Endothelial cell of umbilical vein (primary cell): ENCODE results near the gene DIP2A. TPM values are rescaled to one million over a fixed set of nuclear protein-coding genes. Genes with fewer than 3 reads are reported as not detected.

Experiments
- BruUV-seq: library from RNA; stranded (reverse); fragments of 400-500 nt; replicated peaks from 2 replicates; lab custom pipeline; 2021; lab: Mats Ljungman, UMichigan
- CTCF ChIA-PET: fragments of 300-600, 350-600 bp; sonication (Branson Sonifier 250); formaldehyde crosslinking; loops from one replicate; lab custom pipeline; 2021; ENCODE audit warnings: antibody characterized with exemption, inconsistent platforms; lab: Charles Lee
- POLR2A ChIA-PET: fragments of 300-600, 350-600 bp; sonication (Branson Sonifier 250); formaldehyde crosslinking; loops from one replicate; lab custom pipeline; 2021; ENCODE audit warnings: antibody characterized with exemption, inconsistent platforms; lab: Charles Lee
- DNase-seq: peaks from one replicate; pipeline ENCODE4 v3.0.0-alpha.2; 2011; ENCODE audit warnings: low read depth, low spot score
- FAIRE-seq: peaks from 2 replicates; lab custom pipeline; 2011; peaks lifted over from hg19 to GRCh38; lab: Jason Lieb, UNC
- H2AFZ ChIP-seq: 2 replicates; pipeline ENCODE4 v1.6.0; 2012; ENCODE audit warnings: low read depth, low read length, control low read depth, inconsistent platforms
- H3K27ac ChIP-seq: 2 replicates; pipeline ENCODE4 v1.5.1; 2011; ENCODE audit warnings: low read depth, mild to moderate bottlenecking, control low read depth, low read length, moderate library complexity; ENCODE audit not compliant: insufficient read depth
- H3K27me3 ChIP-seq, 2 experiments: 2 replicates each; pipeline versions ENCODE4 v1.6.0 to v1.6.1; 2011; ENCODE audit warnings: low read length in 2 of 2, mixed read lengths in 1 of 2; ENCODE audit not compliant: control insufficient read depth in 2 of 2, insufficient read depth in 2 of 2
- H3K36me3 ChIP-seq, 2 experiments: 2 replicates in 1 of 2; 3 replicates in 1 of 2; pipeline ENCODE4 v1.5.1; 2011; ENCODE audit warnings: low read length in 2 of 2, mild to moderate bottlenecking in 1 of 2, moderate library complexity in 1 of 2; ENCODE audit not compliant: control insufficient read depth in 2 of 2, insufficient read depth in 2 of 2; ENCODE audit errors: extremely low read depth in 1 of 2
- H3K4me1 ChIP-seq: 3 replicates; pipeline ENCODE4 v1.5.1; 2011; ENCODE audit warnings: mild to moderate bottlenecking, low read length; ENCODE audit not compliant: control insufficient read depth, insufficient read depth; ENCODE audit errors: extremely low read depth
- H3K4me2 ChIP-seq: 2 replicates; pipeline ENCODE4 v1.6.1; 2011; ENCODE audit warnings: low read length, control low read depth, mixed read lengths; ENCODE audit not compliant: insufficient read depth
- H3K4me3 ChIP-seq, 3 experiments: fragments of 200-600 bp in 1 of 3; sonication (generic), shearing (Covaris generic) in 1 of 3; replicated peaks in 1 of 3; 2 replicates each; pipeline ENCODE4 v1.5.1; 2011 to 2016; ENCODE audit warnings: control low read depth in 3 of 3, low read length in 3 of 3, mild to moderate bottlenecking in 2 of 3, inconsistent platforms in 1 of 3, low read depth in 1 of 3, moderate library complexity in 1 of 3; ENCODE audit not compliant: insufficient read depth in 1 of 3
- H3K79me2 ChIP-seq: 2 replicates; pipeline ENCODE4 v1.6.0; 2012; ENCODE audit warnings: low read length, inconsistent platforms; ENCODE audit not compliant: control insufficient read depth, insufficient read depth
- H3K9ac ChIP-seq: replicated peaks from 2 replicates; pipeline ENCODE3; 2011; ENCODE audit warnings: low read length, control low read depth; ENCODE audit not compliant: insufficient read depth; ENCODE audit errors: extremely low read depth
- H3K9me1 ChIP-seq: replicated peaks from 3 replicates; pipeline ENCODE4 v1.6.0; 2011; ENCODE audit warnings: mild to moderate bottlenecking, low read length; ENCODE audit not compliant: control insufficient read depth, insufficient read depth; ENCODE audit errors: extremely low read depth
- H3K9me3 ChIP-seq: replicated peaks from 2 replicates; pipeline ENCODE4 v1.5.1; 2012; ENCODE audit warnings: low read length, inconsistent platforms; ENCODE audit not compliant: control insufficient read depth, insufficient read depth
- H4K20me1 ChIP-seq: replicated peaks from 2 replicates; pipeline ENCODE3; 2011; ENCODE audit warnings: mild to moderate bottlenecking, low read length; ENCODE audit not compliant: control insufficient read depth, insufficient read depth; ENCODE audit errors: extremely low read depth
- EZH2 ChIP-seq: IDR thresholded peaks from 2 replicates; pipeline ENCODE4 v1.6.1; 2012; ENCODE audit warnings: borderline replicate concordance, low read depth, mild to moderate bottlenecking, moderate library complexity, low read length, inconsistent platforms; ENCODE audit not compliant: severe bottlenecking
- FOS ChIP-seq: IDR thresholded peaks from 2 replicates; pipeline ENCODE4 v1.6.1; 2011; ENCODE audit warnings: mild to moderate bottlenecking, low read length, moderate library complexity, borderline replicate concordance; ENCODE audit not compliant: insufficient read depth
- GATA2 ChIP-seq: IDR thresholded peaks from 2 replicates; pipeline ENCODE4 v1.7.0; 2011; ENCODE audit warnings: low read depth, mild to moderate bottlenecking, moderate library complexity, mixed read lengths, low read length; ENCODE audit not compliant: insufficient read length, insufficient read depth
- JUN ChIP-seq: IDR thresholded peaks from 2 replicates; pipeline ENCODE4 v1.6.1; 2011; ENCODE audit warnings: borderline replicate concordance, low read depth; ENCODE audit not compliant: insufficient read length, insufficient read depth
- MYC ChIP-seq: IDR thresholded peaks from one replicate; pipeline ENCODE4 v1.6.1; 2011; ENCODE audit warnings: mild to moderate bottlenecking, low read depth, low read length
- POLR2A ChIP-seq: IDR thresholded peaks from 2 replicates; pipeline ENCODE4 v1.6.1; 2012; ENCODE audit warnings: low read depth, mild to moderate bottlenecking, control low read depth, low read length
- POLR2AphosphoS5 ChIP-seq: IDR thresholded peaks from 2 replicates; pipeline ENCODE4 v1.6.1; 2012; ENCODE audit warnings: low read depth, mild to moderate bottlenecking, control low read depth, low read length, moderate library complexity; ENCODE audit not compliant: insufficient read depth
- dilution Hi-C: fragments of 300-500 bp; cut with MboI; formaldehyde crosslinking; loops from one replicate; pipeline ENCODE4 v1.15.0; 2019; ENCODE audit warnings: low sequenced_read_pairs; ENCODE audit not compliant: extremely low pct_ligation_motif_present
- intact Hi-C: fragments of 100-400 bp; cut with micrococcal nuclease; formaldehyde crosslinking; loops from one replicate; pipeline ENCODE4 v1.10.0; 2022
- polyA plus RNA-seq, 4 experiments: library from polyadenylated mRNA; depleted of rRNA in 3 of 4; stranded (reverse) in 3 of 4; unstranded in 1 of 4; fragments of >200 nt; gene quantifications; 2 replicates each; pipeline versions ENCODE4 v1.2.1 to v1.2.3, GENCODE V29; 2011 to 2012; ENCODE audit warnings: missing spikeins in 1 of 4
- total RNA-seq: library from RNA; stranded (reverse); gene quantifications from 2 replicates; pipeline ENCODE4 v1.2.3, GENCODE V29; 2021
- TF ChIP-seq, protein P1 (sequence below), 2 donors: IDR thresholded peaks; 1 replicate in 1 of 2; 2 replicates in 1 of 2; pipeline ENCODE4 v1.5.1; 2011; ENCODE audit warnings: low read length in 2 of 2, mild to moderate bottlenecking in 2 of 2, moderate library complexity in 2 of 2, control low read depth in 1 of 2, inconsistent platforms in 1 of 2, low read depth in 1 of 2; ENCODE audit not compliant: insufficient read depth in 1 of 2; ENCODE audit errors: extremely low read depth in 1 of 2
- TF ChIP-seq, protein P2 (sequence below): IDR thresholded peaks from 2 replicates; pipeline ENCODE4 v1.6.1; 2011; ENCODE audit not compliant: insufficient read depth, insufficient read length

DIP2A gene
- total and polyA plus RNA-seq, 2 donors (not counting 3 experiments of a cell fraction or from before 2014, with no cell fraction given): 34.5 to 62.1 TPM

DNA sequence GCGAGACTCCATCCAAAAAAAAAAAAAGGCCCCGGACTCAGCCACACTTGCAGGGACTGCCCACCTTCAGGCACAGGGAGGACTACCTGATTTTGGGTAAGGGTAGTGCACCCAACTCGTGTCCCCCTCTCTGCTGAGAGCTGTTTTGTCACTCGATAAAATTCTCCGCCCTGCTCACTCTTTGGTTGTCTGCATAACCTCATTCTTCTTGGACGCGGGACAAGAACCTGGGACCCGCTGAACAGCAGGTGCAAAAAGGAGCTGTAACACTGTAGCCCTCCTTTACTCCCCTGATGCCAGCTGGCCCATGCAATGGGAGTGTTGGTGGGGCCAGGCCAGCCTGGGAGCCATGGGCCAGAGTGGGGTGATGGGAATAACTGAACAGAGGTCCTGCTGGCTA lies 135.6 kb downstream of the DIP2A start:
- H3K9me3 ChIP-seq: no peaks in the 10 kb centered on the region
- CTCF ChIA-PET: interaction anchor here (1.0 to 2.2 kb wide), 2 partner anchors 8 to 45 kb away, joined by 4 to 5 read pairs; no protein-coding TSS in a partner anchor
- DNase-seq: no peak
- FAIRE-seq: no peak
- dilution Hi-C loops (no loop called here), intact Hi-C loops (no loop called here)
- no peaks in the 10 kb centered on the region for H3K9me1 ChIP-seq
- no peaks in the 10 kb centered on the region for H3K36me3 ChIP-seq
- POLR2A ChIA-PET: no interaction called here
- no peaks in the 10 kb centered on the region for H4K20me1 ChIP-seq
- TF ChIP-seq EZH2 (no peak), JUN (no peak), POLR2AphosphoS5 (no peak), FOS (no peak), POLR2A (no peak), MYC (no peak), GATA2 (no peak)
- TF ChIP-seq, protein P1, sequence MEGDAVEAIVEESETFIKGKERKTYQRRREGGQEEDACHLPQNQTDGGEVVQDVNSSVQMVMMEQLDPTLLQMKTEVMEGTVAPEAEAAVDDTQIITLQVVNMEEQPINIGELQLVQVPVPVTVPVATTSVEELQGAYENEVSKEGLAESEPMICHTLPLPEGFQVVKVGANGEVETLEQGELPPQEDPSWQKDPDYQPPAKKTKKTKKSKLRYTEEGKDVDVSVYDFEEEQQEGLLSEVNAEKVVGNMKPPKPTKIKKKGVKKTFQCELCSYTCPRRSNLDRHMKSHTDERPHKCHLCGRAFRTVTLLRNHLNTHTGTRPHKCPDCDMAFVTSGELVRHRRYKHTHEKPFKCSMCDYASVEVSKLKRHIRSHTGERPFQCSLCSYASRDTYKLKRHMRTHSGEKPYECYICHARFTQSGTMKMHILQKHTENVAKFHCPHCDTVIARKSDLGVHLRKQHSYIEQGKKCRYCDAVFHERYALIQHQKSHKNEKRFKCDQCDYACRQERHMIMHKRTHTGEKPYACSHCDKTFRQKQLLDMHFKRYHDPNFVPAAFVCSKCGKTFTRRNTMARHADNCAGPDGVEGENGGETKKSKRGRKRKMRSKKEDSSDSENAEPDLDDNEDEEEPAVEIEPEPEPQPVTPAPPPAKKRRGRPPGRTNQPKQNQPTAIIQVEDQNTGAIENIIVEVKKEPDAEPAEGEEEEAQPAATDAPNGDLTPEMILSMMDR (IDR thresholded peaks at IDR 0.05; ENCODE audit: extremely low read depth in 1 of 2, insufficient read depth in 1 of 2, low read depth in 1 of 2, low read length in 2 of 2): no peak
- TF ChIP-seq, protein P2, sequence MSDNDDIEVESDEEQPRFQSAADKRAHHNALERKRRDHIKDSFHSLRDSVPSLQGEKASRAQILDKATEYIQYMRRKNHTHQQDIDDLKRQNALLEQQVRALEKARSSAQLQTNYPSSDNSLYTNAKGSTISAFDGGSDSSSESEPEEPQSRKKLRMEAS: no peak
- H3K27me3 ChIP-seq: no peaks in the 10 kb centered on the region
- no peaks in the 10 kb centered on the region for H3K79me2 ChIP-seq
- no peak overlapping the region for H3K27ac ChIP-seq
- no peak overlapping the region for H3K4me2 ChIP-seq
- peaks cover 8% of the 10 kb centered on the region for H3K4me1 ChIP-seq
- no peak overlapping the region for H3K4me3 ChIP-seq
- H3K9ac ChIP-seq: no peak overlapping the region
- BruUV-seq: no TSS peak
- H2AFZ ChIP-seq: no peak overlapping the region
